ENCODE data around the gene KCNC4.

Gene KCNC4

DNA sequence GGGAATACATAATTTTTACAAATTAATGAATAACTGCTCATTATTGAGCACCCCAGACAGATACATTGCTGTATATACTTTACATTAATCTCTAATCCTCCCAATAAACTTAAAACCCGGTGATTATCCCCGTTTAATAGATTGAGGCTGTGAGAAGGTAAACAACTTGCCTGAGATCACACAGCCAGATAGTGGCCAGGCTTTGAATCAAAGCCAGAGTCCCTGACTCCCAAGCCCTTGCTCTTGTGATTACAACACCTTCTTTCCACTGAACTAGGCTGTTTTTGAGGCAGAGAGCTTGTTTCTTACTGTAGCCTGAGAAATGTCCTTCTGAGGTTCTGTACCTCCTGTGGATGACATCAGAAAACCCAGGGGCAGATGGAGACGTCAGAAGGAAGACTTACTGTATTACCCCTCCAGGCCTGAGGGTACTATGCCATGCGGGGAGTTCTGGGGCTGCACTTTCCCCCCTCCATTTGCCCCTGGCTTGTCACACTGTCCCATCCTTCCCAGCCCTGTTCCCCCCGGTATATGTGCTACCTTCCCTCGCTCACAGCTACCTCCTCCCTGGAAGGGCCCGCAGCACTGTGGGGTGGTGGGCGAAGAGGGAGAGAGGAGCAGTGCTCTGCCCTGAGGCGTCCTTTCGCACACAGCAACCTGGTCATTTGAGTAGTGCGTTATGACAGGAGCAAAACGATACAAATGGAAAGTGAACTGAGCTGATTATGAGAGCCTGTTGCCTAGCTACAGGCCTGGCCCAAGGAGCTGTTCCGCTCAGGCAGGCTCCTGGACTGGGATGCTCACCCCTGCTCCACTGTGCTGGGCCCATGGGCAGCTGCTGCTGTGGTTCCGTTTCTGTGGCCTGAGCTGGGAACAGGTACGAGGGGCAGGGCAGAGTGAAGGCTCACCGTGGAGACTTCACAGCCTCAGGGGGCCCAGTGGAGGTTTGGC is 4.6 kb downstream of the KCNC4 start:
- Histone ChIP-seq H3K9me3 (ENCODE audit: severe bottlenecking) (no peaks in the 10 kb centered on the region), H3K27me3 (ENCODE audit: insufficient read depth, poor library complexity, severe bottlenecking) (peaks cover 10% of the 10 kb centered on the region), H3K4me1 (ENCODE audit: insufficient read depth, poor library complexity, severe bottlenecking) (no peaks in the 10 kb centered on the region), H3K27ac (ENCODE audit: poor library complexity, severe bottlenecking) (no peak overlapping the region), H3K4me3 (ENCODE audit: severe bottlenecking) (no peak overlapping the region), H3K36me3 (ENCODE audit: low read depth) (no peaks in the 10 kb centered on the region)
- TF ChIP-seq, protein P1, sequence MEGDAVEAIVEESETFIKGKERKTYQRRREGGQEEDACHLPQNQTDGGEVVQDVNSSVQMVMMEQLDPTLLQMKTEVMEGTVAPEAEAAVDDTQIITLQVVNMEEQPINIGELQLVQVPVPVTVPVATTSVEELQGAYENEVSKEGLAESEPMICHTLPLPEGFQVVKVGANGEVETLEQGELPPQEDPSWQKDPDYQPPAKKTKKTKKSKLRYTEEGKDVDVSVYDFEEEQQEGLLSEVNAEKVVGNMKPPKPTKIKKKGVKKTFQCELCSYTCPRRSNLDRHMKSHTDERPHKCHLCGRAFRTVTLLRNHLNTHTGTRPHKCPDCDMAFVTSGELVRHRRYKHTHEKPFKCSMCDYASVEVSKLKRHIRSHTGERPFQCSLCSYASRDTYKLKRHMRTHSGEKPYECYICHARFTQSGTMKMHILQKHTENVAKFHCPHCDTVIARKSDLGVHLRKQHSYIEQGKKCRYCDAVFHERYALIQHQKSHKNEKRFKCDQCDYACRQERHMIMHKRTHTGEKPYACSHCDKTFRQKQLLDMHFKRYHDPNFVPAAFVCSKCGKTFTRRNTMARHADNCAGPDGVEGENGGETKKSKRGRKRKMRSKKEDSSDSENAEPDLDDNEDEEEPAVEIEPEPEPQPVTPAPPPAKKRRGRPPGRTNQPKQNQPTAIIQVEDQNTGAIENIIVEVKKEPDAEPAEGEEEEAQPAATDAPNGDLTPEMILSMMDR (IDR thresholded peaks at IDR 0.05; ENCODE audit: poor library complexity, severe bottlenecking), result no peak
- ATAC-seq (ENCODE audit: low read depth), result no peak
- DNase-seq (ENCODE audit: low spot score), result peak; percentile 38

DNA sequence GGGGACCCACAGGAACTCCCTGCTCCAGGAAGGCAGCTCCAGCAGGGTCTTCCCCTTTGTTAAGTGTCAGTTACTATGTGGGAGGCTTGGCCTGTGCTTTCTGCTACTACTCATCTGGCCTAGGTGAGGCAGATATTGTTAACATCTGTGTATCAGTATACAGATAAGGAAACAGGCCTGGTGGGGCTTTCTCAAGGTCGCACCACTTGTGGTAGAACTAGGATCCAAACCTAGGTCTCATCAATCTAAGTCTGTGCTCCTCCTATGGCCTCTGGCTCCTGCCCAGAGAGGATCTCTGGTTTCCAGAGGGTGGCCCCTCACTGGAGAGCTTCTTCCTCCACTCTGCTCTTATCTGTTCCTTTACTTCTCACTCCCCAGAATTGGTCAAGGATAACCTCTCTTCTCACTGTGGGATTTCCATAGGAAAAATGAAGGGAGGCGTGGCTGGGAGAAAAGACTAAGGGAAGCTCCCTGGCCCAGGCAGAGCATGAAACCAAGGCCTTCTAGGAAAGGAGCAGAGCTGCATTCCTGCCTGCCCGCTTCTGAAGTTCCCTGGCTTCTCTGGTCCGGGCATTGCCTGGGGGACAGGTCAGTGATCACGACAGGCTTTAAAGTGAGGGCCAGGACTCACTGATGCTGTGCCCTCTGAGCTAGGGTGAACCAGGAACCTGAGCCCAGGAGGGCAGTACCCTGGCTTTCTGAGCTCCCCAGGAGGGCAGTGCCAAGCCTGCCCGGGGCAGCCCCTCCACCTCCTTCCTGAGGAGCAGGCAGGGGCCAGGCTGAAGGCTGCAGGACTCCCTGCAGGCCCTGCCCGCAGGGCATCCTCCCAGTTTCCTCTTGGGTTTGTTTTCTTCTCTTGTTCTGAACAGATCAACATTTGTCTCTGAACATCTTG is 5.8 kb downstream of the KCNC4 start:
- peak; percentile 38 for DNase-seq (ENCODE audit: low spot score)
- Histone ChIP-seq H3K4me3 (ENCODE audit: severe bottlenecking) (no peak overlapping the region), H3K36me3 (ENCODE audit: low read depth) (no peaks in the 10 kb centered on the region), H3K27me3 (ENCODE audit: insufficient read depth, poor library complexity, severe bottlenecking) (peaks cover 8% of the 10 kb centered on the region), H3K27ac (ENCODE audit: poor library complexity, severe bottlenecking) (no peak overlapping the region), H3K9me3 (ENCODE audit: severe bottlenecking) (no peaks in the 10 kb centered on the region), H3K4me1 (ENCODE audit: insufficient read depth, poor library complexity, severe bottlenecking) (no peaks in the 10 kb centered on the region)
- no peak for ATAC-seq (ENCODE audit: low read depth)
- TF ChIP-seq, protein P1 (IDR thresholded peaks at IDR 0.05; ENCODE audit: poor library complexity, severe bottlenecking), result no peak

DNA sequence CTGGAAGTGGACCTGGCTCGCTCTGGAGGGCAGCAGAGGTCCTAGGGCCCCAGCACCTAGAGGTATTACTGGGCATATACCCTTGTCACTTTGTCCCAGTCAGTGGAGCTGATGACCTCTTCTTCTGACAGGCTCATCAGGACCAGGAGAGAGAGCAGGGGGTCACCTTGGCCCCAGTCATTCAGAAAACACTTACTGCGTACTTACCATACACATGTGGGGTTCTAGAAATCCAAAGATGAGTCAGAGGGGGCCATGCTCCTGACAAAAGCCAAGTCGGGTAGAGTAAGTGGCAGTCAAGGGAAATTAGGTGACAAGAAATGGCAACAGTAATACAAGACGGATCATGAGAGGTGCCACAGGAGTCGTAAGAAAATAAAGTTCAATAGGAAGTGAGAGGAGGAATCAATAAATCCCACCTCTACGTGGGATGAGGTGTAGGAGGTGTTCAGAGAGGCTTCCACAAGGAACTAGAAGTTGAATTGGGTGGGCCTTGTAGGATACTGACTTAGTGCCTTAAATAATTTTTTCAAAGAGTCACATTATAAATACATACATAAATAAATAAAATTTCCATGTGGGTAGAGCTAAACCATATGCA is 6.8 kb downstream of the KCNC4 start:
- Histone ChIP-seq H3K27ac (ENCODE audit: poor library complexity, severe bottlenecking) (no peak overlapping the region), H3K27me3 (ENCODE audit: insufficient read depth, poor library complexity, severe bottlenecking) (no peaks in the 10 kb centered on the region), H3K36me3 (ENCODE audit: low read depth) (no peaks in the 10 kb centered on the region), H3K4me1 (ENCODE audit: insufficient read depth, poor library complexity, severe bottlenecking) (no peaks in the 10 kb centered on the region), H3K4me3 (ENCODE audit: severe bottlenecking) (no peak overlapping the region), H3K9me3 (ENCODE audit: severe bottlenecking) (no peaks in the 10 kb centered on the region)
- DNase-seq (ENCODE audit: low spot score), result no peak
- ATAC-seq (ENCODE audit: low read depth), result no peak
- TF ChIP-seq, protein P1 (IDR thresholded peaks at IDR 0.05; ENCODE audit: poor library complexity, severe bottlenecking), result no peak

DNA sequence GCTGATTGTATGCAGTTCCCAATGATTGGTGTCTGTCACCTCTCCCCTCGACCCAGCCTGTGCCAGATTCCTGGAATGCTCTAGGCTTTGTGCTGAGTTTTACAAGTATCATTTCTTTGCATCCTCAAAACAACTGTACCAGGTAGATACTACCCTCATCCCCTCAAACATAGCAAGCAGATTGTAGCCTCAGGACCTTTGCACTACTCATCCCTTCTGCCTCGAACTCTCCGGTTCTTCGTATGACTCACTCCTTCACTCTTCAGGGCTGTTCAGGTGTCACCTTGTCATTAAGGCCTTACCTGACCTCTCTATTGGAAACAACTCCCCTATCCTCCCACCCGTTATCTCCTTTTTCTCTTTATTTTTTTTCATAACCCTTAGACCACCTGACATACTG is 8.0 kb downstream of the KCNC4 start:
- Histone ChIP-seq H3K9me3 (ENCODE audit: severe bottlenecking) (no peaks in the 10 kb centered on the region), H3K27me3 (ENCODE audit: insufficient read depth, poor library complexity, severe bottlenecking) (no peaks in the 10 kb centered on the region), H3K4me1 (ENCODE audit: insufficient read depth, poor library complexity, severe bottlenecking) (no peaks in the 10 kb centered on the region), H3K27ac (ENCODE audit: poor library complexity, severe bottlenecking) (no peak overlapping the region), H3K36me3 (ENCODE audit: low read depth) (no peaks in the 10 kb centered on the region), H3K4me3 (ENCODE audit: severe bottlenecking) (no peak overlapping the region)
- TF ChIP-seq, protein P1 (IDR thresholded peaks at IDR 0.05; ENCODE audit: poor library complexity, severe bottlenecking), result no peak
- ATAC-seq (ENCODE audit: low read depth), result no peak
- no peak for DNase-seq (ENCODE audit: low spot score)
